Fibroblast of pulmonary artery (primary cell): Measurements from ENCODE around the gene MEGF6.
"Not testable (repeated sequence)": the region's sequence is repeated elsewhere in the genome, so short reads cannot be mapped to it uniquely, and the experiment has no call there.

Experiments used
- DNase-seq: peaks from one replicate; pipeline ENCODE4 v3.0.0-alpha.2; 2010; ENCODE audit warnings: low read depth
- H3K4me3 ChIP-seq: replicated peaks from 2 replicates; pipeline ENCODE4 v1.5.1; 2011; ENCODE audit warnings: low read depth, mild to moderate bottlenecking, control low read depth, low read length, moderate library complexity
- CTCF ChIP-seq: IDR thresholded peaks from 2 replicates; pipeline ENCODE4 v1.5.1; 2011; ENCODE audit warnings: mild to moderate bottlenecking, control low read depth, low read length, inconsistent platforms; ENCODE audit errors: missing control alignments

The MEGF6 gene

GRCh38 chr1:3590951-3591865 is 20.1 kb downstream of the MEGF6 start:
- no peak for TF ChIP-seq CTCF
- no peak for DNase-seq
- H3K4me3 ChIP-seq, result no peak overlapping the region

GRCh38 chr1:3590139-3590763 is 21.1 kb downstream of the MEGF6 start:
- DNase-seq, result peak; percentile 46
- no peak for TF ChIP-seq CTCF

GRCh38 chr1:3588395-3588794 is 22.9 kb downstream of the MEGF6 start:
- no peak overlapping the region for H3K4me3 ChIP-seq
- no peak for TF ChIP-seq CTCF

More at GRCh38 chr1:3590139-3590763, 21.1 kb downstream of the MEGF6 start:
- H3K4me3 ChIP-seq, result no peak overlapping the region

GRCh38 chr1:3586986-3587759 is 24.1 kb downstream of the MEGF6 start:
- H3K4me3 ChIP-seq, result no peak overlapping the region
- TF ChIP-seq CTCF, result no peak
- peak; percentile 43 for DNase-seq

More at GRCh38 chr1:3588395-3588794, 22.9 kb downstream of the MEGF6 start:
- DNase-seq, result no peak

GRCh38 chr1:3585940-3586568 is 25.3 kb downstream of the MEGF6 start:
- DNase-seq, result no peak
- H3K4me3 ChIP-seq, result no peak overlapping the region
- no peak for TF ChIP-seq CTCF

- not testable (repeated sequence) for DNase-seq, H3K4me3 ChIP-seq
These were observed 25.9 kb downstream of the MEGF6 start for GRCh38 chr1:3585353-3585868.

GRCh38 chr1:3584915-3585314 is 26.4 kb downstream of the MEGF6 start:
- no peak for DNase-seq
- H3K4me3 ChIP-seq, result no peak overlapping the region
- TF ChIP-seq CTCF, result no peak

GRCh38 chr1:3583751-3584150 is 27.6 kb downstream of the MEGF6 start:
- H3K4me3 ChIP-seq, DNase-seq: not testable (repeated sequence)
